ENCODE data around the gene CCDC102B. TPM values are rescaled to one million over a fixed set of nuclear protein-coding genes. Genes with fewer than 3 reads are reported as not detected.
"Not testable (repeated sequence)": the region's sequence is repeated elsewhere in the genome, so short reads cannot be mapped to it uniquely, and the experiment has no call there.

Gene CCDC102B
- 1 to 10 TPM in 1 of 2 experiments, under 1 TPM in 1; 0.90 to 1.4 TPM for total RNA-seq

DNA sequence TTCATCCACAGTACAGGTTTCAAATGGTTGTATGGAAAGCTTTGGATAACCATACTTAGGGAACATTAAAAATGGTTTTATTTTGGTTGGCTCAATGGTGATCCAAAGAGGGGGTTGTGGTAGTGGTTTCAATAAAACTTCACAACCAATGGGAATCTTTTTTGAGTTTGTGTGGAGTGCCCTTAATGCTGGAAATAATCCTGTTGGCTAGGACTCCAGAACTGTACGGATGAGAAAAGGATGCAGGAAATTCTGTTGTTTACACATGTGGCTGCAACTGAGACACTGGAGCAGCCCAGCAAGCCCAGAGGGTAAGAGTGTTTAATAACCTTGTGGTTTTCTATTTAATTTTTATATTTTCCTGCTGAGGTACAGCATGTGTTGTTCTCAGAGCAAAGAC lies at the start of gene CCDC102B:
CCDC102B (plus strand) TSS at position 210 of the 400 bp plus-strand sequence. CDS start 38,684 bp downstream, outside the sequence.
- ChIA-PET CTCF (no interaction called here), POLR2A (no interaction called here)

DNA sequence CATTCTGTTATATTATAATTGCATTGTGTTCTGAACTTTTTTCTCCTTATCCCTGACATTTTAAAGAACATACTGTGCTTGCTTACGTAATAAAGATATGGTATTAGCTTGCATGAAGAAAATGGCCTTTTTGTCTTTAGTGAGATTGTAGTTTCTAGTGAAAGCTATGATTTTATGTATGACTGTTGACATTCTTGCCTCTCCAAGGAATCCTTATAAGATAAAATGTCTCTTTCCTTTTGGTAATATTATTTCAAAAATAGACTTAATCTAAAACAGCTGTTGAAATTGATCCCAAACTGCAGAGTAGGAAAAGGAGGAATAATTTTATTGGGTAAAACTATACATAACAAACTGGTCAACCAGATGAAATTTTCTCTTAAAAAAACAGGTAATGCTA lies 40.8 kb upstream of the CCDC102B start:
- CTCF ChIA-PET, result no interaction called here
- POLR2A ChIA-PET, result no interaction called here

DNA sequence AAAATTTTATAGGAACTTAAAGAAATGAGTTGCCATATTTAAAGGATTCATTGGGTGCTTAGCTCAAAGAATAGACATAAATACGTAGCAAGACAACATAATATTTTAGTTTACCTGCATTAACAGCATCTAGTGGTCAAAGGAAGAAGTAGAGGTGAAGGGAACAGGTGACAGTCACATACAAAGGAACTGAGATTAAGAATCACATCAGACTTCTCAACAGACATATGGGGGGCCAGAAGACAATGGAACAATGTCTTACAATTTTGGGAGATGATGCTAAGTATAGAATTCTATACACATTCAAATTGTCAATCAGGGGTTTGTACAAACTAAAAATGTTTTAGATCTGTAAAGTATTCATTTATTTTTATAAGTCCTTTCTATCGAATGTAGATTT lies 38.6 kb upstream of the CCDC102B start:
- ChIA-PET POLR2A (no interaction called here), CTCF (no interaction called here)

DNA sequence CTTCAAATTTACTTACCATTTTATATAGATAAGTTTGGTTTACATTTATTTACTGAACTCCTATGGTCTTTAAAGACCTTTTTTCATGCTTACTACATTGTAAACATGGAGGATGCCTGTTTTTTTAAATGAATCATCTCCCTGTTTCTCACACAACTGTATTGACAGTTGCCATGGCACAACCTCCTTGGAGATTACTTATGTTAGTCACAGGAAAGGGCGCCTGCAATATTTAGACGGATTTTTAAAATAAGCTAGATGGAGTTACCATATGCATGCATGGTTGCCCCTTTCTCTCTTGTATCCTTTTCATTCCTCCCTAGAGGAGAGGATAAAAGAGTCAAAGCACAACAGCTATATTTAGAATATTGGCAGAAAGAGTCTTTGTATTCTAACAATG lies 34.8 kb upstream of the CCDC102B start:
- ChIA-PET CTCF (no interaction called here), POLR2A (no interaction called here)

DNA sequence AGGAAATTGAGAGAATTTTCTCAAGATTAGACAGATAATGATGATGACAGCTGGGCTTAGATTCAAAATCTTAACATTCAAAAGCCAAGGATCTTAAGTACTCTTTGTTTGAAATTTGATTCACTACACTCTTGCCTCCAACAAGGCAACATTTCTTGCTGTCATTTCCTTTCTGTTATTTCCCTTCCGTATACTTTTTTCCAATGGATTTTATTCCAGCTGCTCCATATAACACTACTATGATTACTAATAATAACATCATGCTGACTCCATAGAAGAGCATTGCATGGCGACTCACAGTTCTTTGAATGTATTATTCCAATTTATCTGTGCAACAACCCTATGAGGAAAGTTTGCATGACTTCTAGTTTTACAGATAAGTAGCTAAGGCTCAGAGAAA lies 33.9 kb upstream of the CCDC102B start:
- ChIA-PET POLR2A (no interaction called here), CTCF (no interaction called here)

DNA sequence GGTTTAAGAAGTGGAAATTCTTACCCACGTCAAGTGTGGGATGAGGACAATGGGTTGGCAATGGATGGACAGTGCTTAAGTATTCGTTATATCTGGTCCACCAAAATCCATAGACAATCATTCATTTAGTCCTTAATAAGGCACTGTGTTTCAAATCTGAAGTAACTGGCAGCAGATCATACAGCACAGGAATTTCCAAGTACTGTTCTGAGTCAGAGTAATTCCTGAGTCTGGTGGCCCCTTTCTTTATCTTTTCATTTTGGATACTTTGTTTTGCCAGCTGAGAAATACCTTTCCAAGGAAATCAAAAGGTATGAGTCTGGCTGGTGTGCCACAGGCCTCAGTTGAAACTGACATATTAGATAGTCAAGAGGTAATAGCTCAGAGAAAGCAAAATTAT lies 31.4 kb upstream of the CCDC102B start:
- ChIA-PET POLR2A (no interaction called here), CTCF (no interaction called here)

DNA sequence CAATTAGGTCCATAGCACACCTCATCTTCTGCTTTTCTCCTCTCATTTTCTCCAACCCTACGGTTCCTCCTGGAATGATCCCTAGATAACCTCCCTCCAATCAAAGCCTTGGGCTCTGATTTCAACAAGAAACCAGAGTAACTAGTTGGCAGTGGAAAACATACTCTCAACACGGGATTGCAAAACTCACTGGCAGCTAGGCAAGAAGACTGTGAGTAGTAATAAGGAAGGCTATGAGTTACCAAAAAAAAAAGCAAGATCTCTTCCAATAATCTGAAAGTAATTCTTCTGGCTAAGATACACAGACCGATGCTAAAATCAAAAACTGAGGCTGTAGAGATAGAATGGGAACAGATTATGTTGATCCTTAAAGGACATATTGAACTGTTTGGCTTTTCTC lies 28.4 kb upstream of the CCDC102B start:
- ChIA-PET CTCF (no interaction called here), POLR2A (no interaction called here)

DNA sequence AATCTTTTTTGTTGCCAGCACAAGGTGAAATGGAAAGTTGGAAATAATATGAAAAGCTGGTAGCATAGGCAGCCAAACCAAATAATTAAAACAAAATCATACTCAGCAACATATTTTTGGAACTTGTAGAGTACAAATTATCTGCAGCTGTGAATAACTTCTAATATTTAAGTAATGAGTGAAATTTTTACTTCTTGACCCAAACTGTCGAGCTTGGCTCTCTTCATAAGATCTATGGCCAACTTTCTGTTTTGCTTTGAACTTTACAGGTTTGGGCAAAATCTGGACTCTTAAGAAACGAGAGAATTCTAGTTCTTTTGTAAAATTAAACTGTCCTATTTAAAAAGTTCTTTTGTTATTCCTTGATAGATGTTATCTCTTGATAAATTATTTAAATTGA lies 25.6 kb upstream of the CCDC102B start:
- POLR2A ChIA-PET, result no interaction called here
- CTCF ChIA-PET, result no interaction called here

DNA sequence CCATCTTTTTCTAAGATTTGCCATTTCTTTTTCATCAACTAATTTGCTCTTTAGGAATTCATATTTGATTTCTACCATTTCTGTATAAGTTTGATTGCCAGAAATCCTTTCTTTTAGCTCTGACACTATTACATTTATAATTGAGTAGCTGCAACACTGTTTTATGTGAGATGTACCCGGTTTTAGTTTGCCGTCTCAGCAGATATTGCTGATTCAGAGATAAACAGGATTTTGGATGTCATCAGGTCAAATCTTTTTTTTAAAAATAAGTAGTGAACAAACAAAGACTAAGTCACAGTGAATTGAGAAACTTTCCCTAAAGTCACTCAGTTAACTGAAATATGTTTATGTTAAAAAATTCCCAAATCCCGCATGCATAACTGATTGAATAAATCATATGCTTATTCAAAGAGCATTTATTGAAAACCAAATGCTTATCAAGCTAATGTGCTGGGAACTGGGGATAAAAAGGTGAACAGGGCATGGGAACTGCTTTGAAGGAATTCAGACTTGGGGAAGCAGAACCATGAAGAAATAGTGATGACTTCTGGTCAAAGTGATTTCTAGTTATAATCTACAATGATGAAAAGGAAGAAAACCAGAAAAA lies 19.5 kb upstream of the CCDC102B start:
- CTCF ChIA-PET, result no interaction called here

DNA sequence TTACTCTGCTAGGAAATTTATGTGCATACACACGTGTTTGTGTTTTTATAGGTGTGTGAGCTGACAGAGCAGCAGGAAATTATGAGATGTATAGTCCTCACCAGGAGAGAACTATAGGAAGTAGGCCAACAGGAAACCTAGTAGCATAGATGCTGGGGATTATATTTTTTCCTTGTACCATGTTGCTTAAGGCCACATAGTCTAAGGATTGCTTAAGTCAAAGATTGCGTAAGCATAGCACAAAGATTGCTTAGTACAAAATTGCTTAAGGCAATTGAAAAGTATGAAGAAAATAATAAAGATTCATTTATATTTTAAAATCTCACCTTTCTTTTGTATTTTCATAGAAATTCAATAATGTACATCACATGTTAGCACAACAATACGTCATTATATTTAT lies 18.7 kb upstream of the CCDC102B start:
- POLR2A ChIA-PET, result no interaction called here

More for the DNA sequence above, 19.5 kb upstream of the CCDC102B start:
- POLR2A ChIA-PET, result no interaction called here

DNA sequence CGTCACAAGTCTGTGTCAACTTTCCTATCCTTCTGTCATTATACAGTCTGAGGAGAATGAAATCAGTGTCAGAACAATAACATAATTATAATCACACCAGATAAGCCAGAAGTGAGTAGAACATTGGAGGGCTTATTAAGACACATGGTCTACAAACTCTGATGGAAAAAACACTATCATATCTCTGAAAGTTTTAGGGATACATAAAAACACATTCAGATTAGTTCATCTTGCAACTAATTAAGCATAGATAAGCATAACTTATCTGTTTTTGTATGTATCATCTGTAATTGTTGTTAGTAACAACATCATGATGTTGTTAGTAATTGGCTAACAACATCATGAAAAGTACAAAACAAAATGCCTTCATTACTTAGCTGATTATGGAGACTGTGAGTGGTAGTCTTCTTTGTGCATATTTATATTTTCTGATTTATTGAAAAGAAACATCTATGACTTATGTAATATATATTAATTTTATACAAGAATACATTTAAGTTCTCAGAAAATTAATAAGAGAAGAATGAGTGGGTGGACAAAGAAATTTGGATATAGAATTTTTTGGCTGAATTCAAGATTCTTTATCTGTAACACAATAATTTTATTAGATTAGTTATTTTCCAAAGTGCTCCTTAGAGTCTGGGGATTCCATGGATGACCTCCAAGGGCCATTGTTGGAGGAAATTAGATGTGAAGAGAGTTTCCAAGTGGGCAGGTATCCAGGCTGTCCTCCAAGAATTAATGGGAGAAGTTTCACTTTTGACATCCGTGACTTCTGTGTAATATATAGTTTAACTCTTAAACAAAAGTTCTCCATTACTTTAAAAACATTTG lies 16.9 kb upstream of the CCDC102B start:
- ChIA-PET POLR2A (no interaction called here), CTCF (no interaction called here)

More for the DNA sequence above, 18.7 kb upstream of the CCDC102B start:
- CTCF ChIA-PET, result no interaction called here

DNA sequence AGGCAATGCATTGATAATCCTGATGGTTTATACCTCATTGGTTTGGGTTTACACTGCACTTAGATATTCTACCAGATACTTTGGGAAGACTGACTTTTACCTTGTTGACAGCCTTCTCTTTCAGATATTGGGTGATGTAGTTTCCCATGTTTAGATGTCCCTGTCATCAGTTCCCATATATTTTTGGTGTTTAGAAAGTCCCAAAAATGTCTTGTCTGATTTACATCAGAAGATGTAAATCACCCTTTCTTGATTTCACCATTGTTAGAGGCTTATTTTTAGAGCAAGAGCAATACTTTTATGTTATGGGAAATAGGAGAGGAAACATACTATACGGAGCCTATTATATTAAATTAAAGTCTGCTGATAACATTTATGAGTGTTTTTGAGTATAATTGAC lies 14.4 kb upstream of the CCDC102B start:
- CTCF ChIA-PET, result no interaction called here
- POLR2A ChIA-PET, result no interaction called here

DNA sequence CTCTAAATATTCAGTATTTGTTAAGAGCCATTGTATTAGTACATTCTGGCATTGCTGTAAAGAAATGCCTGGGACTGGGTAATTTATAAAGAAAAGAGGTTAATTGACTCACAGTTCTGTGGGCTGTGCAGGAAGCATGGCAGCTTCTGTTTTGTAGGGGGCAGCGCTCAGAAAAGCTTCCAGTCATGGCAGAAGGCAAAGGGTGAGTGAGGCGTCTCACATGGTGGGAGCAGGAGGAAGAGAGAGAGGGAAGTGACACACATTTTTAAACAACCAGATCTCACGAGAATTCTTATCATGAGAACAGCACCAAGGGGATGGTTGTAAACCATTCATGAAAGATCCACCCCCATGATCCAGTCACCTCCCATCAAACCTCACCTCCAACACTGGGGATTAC lies 13.8 kb upstream of the CCDC102B start:
- POLR2A ChIA-PET, result no interaction called here
- CTCF ChIA-PET, result no interaction called here

DNA sequence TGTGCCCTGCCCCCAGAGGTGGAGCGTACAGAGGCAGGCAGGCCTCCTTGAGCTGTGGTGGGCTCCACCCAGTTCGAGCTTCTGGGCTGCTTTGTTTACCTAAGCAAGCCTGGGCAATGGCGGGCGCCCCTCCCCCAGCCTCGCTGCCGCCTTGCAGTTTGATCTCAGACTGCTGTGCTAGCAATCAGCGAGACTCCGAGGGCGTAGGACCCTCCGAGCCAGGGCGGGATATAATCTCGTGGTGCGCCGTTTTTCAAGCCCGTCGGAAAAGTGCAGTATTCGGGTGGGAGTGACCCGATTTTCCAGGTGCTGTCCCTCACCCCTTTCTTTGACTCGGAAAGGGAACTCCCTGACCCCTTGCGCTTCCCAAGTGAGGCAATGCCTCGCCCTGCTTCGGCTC lies 7.6 kb upstream of the CCDC102B start:
- CTCF ChIA-PET, POLR2A ChIA-PET: not testable (repeated sequence)

DNA sequence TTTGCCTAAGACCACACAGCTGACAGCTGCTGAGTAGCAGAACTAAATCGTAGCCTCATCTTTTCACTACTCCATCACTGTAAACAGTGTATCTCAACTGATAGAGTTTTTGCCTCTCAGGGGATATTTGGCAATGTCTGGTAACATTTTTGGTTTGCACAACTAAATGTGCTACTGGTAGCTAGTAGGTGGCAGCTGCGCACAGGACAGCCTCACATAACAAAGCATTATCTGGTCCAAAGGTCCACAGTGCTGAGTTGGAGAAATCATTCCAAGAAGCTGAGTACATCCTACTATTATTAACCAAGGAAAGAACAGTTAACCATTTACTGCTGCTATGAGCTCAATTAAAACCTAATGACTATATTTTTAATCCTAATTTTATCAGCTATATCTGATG lies 6.1 kb upstream of the CCDC102B start:
- ChIA-PET CTCF (no interaction called here), POLR2A (no interaction called here)

DNA sequence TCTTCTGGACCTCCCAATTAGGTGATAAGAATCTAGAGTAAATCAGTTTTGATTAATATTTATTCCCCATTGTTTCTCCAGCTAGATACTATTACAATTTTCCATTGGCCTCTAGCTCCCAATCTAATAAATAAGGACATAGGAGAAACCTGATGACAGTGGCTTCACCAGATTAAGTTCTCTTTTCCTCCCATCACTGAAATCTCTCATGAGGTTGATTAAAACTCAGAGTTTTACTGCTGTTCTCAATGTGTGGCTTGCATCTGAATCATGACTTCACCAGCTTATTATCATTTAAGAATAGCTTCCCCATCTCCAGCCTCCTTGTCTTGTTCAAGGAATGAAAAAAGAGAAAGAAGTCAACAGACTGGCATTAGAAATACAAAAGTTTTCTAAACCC lies 3.9 kb upstream of the CCDC102B start:
- ChIA-PET POLR2A (no interaction called here), CTCF (no interaction called here)

DNA sequence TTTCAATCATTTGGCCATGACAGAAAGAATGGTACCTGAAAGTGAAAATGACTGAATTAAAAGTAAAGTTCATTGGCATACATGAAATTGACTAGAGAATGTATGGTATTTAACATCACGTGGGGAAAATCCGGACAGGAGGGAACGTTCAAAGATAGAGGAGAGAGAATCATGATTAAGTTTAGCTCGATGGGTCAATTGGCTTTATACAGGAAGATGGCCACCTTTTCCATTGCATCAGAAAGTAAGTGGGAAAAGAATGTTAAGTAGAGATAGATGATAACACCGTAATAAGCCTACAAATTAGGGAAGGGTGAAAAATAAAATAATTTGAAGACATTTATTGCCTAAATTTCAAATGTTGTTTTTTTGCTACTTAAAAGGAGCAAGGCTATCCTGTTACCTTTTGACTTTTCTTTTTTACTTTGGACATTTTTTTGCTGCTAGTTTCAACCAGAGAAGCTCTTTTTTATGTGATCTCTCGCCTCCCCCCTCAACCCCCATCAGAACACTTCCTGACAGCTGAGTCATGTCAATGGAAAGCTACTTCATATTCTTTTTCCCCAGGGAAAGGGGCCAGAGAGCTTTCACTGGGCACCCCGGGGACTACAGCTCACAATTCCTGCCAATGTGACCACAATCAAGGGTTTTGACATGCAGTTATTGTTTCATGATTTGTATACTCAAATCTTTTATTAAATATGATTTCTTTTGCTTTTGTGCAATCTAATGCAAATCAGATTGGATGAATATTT lies 767 bp upstream of the CCDC102B start:
- ChIA-PET CTCF (no interaction called here), POLR2A (no interaction called here)

DNA sequence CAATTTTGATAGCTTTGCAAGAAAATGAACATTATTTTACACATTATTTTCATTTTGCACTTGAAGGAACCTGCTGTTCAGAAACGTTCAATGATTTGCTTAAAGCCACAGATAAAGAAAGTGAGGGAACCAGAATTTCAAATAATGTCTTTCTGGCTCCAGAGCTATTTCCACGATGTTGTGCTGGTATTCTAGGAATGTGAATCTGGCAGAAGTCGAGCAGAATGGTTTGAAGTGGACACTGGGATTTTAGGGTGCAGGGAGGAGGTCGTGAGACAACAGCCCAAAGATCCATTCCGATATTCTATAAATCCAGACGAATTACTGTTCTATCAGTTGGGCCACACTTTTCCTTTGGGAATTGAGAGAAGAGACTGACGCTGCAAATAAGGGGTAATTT lies 2.2 kb downstream of the CCDC102B start:
- ChIA-PET CTCF (no interaction called here), POLR2A (no interaction called here)

DNA sequence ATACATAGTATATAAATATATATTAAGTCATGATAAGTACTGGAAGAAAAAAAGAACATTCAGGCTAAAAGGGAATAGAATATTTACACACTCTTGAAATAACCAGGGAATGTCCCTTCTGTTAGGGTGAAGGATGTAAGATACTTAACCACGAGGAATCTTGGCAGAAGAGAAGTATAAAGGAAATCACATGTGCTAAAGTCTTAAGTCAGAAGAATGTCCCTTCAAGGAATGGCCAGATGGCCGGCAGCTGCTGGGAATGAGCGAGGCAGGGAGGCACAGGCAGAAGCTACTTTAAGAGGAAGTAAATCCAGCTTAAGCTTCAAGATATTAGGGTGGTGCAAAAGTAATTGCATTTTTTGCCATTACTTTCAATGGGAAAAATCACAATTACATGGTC lies 5.5 kb downstream of the CCDC102B start:
- ChIA-PET CTCF (no interaction called here), POLR2A (no interaction called here)

DNA sequence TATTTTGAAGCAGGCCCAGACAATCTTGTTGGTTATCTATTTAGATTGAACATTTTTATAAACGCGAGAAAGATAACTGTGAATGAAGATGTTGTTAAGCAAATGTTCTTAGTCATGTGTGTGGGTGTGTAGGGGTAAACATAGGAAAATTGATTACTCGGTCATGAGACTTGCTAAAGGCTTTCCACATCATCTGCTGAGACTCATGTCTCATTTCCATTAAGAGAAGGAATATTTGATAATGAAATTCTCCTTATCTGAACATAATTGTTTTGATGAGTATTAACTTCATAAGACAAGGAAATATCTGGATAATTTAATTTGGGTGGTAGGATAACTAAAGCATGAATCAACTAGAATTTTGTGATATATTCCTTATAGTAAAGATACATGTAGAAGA lies 19.7 kb downstream of the CCDC102B start:
- POLR2A ChIA-PET, result no interaction called here
- CTCF ChIA-PET, result no interaction called here

DNA sequence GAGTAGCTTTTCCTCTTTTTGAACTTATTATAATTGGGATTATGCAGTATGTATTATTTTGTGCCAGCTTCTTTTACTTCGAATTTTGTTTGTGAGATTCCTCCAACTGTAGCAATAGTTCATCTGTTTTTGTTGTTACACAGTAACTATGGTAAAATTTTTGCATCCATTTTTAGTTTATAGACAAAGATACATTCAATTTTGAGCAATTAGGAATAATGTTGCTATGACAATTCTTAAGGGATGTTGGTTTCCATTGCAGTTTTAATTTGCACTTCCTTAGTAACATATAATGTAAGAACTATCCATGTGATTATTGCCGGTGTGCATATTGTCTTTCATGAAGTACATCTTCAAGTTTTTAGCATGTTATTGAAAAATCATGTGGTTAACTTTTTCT lies 20.7 kb downstream of the CCDC102B start:
- ChIA-PET CTCF (no interaction called here), POLR2A (no interaction called here)
